Stimulated activated CD4-positive, alpha-beta T cell treated with anti-CD3 and anti-CD28 coated beads, Interleukin-12 subunit alpha, Interleukin-12 subunit beta, amount 100 ng/mL, for 48 hours (primary cell): Measurements from ENCODE around the gene PLA2G2F.
"Not testable (repeated sequence)": the region's sequence is repeated elsewhere in the genome, so short reads cannot be mapped to it uniquely, and the experiment has no call there.

Experiments used
- DNase-seq, 3 donors: peaks; one replicate each; pipeline ENCODE4 v3.0.0-alpha.2; 2020; ENCODE audit warnings: low read depth in 2 of 3, low spot score in 1 of 3

Gene PLA2G2F

DNA sequence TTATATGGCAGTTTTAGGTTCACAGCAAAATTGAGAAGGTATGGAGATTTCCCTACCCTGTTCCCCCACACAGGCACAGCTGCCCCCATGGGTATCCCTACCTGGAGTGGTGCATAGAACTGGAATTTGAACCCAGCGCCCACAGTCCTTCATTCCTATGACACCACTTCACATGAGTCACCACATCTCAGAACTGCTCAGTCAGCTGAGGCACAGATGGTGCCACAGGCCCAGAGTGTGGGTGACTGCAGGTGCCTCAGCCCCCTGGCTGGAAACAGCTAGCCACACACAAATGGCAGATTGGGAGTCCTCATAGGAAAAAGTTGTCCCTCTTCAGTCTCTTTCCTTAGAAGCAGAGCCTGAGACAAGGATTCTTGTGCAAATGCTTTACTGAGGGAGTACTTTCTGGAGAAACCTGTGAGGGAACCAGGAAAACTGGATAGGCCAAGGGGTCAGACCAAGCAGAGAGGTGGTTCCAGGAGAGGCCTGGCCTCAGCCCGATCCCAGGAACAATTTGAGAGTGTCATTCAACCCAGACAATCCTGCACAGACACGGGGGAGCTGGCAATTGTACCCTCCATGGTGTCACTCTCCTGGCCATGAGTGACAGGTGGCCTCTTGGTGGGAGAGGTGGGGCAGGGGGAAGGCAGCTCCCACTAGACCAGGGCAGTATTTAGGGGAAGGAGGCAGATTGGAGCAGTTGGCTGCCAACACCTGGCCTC is 26.7 kb upstream of the PLA2G2F start:
- no peak for DNase-seq

DNA sequence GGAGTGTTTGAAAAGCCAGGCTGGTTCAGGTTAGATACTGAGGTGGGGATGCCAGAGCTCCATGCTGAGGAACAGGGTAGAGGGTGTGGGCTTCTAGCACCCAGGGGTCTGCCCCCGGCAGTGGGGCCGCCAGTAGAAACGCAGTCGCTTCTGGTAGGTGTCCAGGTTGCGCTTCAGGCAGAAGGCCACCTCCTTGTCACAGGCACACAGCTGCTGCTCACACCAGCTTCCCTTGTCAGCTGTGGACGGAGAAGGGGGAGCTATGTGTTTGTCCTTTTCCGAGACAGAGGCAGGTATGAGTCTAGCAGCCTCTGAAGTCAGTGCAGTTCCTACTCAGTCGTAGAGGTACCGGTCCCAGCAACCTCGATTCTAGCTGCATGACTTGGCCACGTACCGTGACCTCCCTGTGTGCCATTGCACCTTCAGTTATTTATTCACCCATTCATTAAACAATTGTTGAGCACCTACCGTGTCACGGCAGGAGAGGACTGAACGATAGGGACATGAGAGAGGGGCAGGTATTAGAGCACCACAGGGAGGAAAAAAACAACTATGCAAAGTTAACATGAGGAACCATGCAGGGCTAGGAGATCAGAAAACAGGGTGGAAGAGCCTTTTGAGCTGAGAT is 25.0 kb upstream of the PLA2G2F start:
- DNase-seq, result no peak

- DNase-seq, result no peak
These were observed 23.6 kb upstream of the PLA2G2F start for GRCh38 chr1:20115479-20115878.

DNA sequence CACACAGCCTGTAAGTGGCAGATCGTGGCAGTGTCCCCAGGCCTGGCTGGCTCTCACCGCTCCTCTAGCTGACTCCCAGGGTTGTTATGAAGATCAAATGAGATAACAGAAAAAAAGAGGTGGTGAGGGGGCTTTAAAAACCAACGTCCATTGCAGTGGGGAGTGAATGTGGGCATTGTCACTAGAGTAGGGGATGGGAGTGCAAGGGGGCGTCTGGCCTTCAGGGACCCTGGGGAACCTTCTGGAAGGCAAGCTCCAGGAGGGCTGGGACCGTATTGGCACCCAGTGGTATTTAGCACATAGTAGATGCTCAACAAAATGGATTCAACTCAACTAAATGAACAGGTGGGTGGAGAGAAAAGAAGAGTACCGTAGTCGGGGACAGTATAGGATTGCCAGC is 23.2 kb upstream of the PLA2G2F start:
- DNase-seq, result no peak

DNA sequence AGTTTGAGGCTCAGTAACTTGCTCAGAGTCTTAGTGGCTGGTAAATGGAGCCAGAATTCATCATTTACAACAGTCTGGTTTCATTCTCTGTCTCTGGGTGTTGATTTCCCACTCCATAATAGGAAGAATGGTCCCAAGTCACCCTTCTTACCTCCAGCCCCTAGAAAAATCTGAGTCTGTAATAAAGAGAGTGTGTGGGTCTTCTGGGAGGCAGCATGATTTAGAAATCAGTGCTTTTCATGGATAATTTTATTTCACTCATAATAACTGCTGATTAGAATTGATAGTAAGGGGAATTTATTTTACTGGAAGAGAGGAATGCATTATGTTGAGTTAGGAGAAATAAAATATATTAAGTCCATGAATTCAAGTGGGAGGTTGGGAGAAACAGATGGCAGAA is 21.9 kb upstream of the PLA2G2F start:
- DNase-seq, result no peak

- DNase-seq, result no peak
These were observed 19.8 kb upstream of the PLA2G2F start, which contains the start of gene PLA2G2D for GRCh38 chr1:20119347-20119746. PLA2G2D (minus strand) TSS chr1:20119536; CDS start chr1:20119498, 38 bp downstream.

DNA sequence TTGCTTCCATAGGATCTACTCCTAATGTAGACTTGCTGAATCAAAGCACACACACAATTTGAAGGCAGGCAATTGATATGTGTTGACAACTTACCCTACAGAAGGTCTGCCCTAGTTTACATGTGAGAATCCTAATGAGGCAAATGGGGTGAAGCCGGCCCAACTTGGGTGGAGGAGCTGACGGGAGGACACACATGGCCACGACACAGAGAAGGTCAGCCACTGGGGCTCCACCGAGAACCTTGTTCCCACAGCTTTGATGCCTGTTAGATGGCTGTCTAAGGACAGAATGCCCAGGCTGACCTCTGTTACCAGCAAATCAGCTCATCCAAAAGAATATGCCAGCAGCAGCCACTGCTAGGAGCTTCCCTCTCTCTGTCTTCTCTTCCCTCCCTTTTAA is 18.3 kb upstream of the PLA2G2F start:
- DNase-seq, result no peak

DNA sequence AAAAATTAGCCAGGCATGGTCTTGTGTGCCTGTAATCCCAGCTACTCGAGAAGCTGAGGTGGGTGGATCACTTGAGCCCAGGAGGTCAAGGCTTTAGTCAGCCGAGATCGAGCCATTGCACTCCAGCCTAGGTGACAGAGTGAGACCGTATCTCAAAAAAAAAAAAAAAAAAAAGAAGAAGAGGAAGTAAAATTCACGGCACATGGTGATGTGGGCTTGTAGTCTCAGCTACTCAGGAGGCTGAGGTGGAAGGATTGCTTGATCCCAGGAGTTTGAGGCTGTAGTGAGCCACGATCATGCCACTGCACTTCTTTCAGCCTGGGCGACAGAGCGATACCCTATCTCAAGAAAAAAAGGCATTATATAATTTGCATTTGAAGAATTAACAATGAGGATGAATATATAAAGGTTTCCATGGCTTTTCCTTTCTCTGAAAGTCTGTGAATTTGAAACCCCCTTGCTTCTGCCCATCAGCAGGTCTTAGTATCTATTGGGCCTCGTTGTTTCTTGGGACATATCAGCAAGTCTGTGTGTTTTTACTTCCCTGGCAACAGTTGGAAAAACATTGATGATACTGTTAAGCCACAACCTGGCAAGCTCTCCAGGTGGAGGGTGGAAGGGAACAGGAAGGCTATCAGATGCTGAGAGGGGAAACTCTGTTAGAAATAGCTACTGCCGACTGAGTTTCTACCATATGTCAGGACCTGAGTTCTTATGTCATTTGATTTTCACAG is 15.2 kb upstream of the PLA2G2F start:
- no peak for DNase-seq

DNA sequence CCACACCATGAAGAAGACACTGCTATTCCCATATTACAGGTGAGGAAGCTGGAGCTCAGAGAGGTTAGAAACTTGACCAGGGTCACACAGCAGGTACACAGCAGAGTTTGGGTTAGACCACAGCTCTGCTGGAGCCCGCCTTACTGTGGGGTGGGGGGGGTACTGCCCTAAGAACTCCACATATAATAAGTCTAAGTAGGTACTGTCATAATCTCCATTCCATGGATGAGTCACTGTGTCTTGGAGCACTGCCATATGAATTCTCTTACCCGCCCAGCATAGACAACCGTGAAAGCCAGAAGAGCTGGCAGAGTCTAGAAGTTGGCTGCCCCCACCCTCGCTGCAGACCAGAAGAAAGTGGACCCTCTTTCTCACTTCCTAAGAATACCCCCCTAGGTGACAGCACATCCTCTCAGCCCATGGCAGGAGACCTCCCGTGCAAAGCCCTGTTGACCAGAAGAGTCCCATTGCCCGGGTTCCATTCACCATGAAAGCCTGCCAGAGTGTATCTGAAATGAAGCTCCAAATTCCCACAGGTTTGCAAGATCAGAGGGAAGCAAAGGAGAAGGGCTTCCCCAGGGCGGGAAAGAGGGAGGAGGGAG is 14.6 kb upstream of the PLA2G2F start:
- no peak for DNase-seq

DNA sequence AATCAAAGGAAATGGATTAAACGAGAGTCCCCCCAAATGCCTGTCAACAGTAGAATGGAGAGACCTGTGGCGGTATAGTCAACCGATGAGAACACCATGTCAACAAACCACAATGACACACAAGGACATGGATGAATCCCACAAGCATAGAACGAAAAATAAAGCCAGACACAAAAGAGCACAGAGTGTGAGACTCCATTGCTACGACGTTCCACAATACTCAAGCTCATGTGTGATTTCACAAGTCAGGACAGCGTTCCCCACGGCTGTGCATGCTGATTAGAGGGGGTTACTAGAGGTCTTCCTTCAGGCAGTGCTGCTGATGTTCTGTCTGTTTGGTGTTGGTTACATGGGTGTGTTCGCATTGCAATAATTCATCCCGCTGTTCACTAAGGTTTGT is 14.0 kb upstream of the PLA2G2F start:
- no peak for DNase-seq

- DNase-seq, result no peak
These were observed 12.9 kb upstream of the PLA2G2F start for GRCh38 chr1:20126041-20126805.

DNA sequence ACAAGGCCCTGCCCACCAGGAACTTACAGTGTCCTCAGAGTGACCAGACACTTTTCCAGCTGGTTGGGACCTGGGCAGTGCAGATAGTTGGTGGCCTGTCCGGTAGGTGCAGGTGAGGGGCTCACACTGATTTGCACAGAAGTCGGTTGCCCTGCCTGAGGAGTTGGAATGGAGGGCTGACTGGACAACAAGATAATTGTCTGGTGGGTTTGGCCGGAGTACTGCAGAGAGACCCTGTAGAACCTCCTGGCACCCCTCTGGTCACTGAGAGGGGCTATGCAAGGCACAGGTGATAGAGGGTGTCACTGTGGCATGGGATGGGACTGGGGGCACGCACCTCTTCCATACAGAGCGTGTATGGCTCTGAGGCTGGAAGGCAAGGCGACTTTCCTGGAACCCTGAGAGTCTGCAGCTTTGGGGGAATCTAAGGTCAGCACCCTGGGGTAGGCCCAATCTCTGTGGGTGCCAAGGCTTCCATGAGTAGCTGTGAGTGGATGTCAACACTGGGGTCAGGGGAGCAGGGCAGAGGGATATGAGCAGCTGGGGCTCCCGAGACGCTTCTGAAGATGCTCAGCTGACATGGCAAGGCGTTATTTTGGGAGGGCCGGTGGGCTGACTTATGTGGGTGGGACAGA is 12.2 kb upstream of the PLA2G2F start:
- no peak for DNase-seq

DNA sequence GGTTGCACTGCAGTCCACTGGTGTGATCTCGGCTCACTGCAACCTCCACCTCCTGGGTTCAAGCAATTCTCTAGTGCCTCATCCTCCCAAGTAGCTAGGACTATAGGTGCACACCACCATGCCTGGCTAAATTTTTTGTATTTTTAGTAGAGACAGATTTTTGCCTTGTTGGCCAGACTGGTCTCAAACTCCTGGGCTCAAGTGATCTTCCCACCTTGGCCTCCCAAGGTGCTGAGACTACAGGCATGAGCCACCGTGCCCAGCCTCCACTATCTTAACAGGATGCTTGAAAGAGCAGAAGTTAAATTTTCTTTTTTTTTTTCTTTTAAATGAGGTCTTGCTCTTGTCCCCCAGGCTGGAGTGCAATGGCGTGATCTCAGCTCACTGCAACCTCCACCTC is 8.6 kb upstream of the PLA2G2F start:
- not testable (repeated sequence) for DNase-seq

GRCh38 chr1:20134995-20135394 is 4.1 kb upstream of the PLA2G2F start:
- no peak for DNase-seq

DNA sequence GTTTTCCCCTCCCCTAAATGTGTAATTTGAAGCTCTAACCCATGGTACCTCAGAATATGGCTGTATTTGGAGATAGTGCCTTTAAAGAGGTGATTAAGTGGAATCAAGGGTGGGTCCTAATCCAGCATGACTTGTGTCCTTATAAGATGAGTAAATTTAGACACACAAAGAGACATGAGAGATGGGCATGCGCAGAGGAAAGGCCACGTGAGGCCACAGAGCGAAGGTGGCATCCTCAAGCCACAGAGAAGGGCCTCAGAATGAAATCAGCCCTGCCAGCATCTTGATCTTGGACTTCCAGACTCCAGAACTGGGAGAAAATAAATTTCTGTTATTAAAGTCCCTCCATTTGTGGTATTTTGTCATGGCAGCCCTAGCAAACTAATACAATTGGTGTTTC is 2.9 kb upstream of the PLA2G2F start:
- no peak for DNase-seq

DNA sequence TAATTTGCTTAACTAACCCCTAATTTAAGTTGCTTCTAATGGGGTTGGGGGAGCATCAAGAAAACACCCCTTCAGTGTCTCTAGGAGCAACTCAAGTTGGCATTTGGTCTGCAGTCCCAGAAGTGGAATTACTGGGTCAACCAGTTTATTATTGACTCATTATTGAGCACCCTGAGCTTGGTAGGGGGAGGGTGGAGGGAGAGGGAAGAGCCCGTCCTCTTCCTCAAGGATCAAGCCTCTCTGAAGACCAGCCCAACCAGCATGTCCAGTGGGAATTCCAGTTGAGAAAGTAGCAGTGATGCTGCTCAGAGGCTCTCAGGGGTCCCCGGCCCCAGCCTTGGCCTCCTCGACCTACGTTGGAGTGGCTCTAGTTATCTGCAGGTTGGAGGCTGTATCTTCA is 2.1 kb upstream of the PLA2G2F start:
- no peak for DNase-seq

- DNase-seq, result no peak
These were observed 1.5 kb upstream of the PLA2G2F start for GRCh38 chr1:20137604-20138003.

DNA sequence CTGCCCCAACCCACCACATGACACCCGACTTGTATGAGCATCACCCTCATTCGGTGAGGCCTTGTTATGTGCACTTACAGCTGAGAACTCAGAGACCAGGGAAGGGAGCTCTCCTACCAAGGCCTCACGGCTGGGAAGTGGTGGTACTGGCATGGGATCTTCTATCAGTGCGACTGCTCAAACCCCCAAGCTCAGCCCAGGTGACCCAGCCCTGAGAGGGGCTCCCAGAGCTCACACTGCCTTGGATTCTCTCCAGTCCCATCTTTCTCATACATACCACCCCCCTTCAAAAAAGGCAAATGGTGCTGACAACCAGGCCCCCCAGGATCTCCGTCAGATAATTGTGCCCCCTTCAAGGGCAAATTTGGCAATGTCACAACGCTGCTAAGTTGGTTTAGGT is 777 bp upstream of the PLA2G2F start:
- DNase-seq, result no peak

DNA sequence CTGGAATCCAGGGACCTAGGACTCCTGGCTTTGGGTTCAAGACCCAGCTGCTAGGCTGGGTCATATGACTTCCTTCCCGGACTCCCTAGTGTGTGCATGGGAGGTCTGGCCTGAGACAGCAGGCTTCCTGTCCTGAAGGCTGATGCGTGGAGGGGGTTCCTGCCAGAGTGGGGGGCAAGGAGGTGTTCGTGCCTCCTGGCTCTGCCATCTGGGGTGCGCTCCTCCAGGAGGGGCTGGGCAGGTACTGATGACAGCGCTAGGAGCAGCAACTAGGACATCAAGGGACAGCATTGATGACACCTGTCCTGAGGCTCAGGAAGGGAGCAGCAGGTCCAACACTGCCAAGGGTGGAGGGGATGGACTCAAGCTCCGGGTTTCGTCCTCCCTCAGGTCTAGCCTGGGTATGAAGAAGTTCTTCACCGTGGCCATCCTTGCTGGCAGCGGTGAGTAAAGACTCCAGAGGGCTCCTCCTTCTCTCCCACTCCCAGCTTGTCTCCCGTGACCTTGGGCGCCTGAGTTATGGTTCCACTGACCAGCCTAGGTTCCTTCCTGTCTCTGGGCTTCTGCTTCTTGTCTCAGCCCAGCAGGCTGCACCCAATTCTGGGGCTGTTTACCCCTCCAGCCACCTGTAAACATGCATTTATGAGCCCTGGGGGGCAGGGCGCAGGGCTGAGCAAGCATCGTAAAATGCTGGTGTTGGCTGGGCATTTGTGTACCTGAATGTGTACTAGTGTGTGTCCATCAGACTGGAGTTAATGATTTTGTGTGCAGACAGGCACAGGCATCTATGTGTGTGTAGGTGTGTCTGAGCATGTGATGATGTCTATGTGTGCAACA is 871 bp downstream of the PLA2G2F start:
- DNase-seq, result no peak

GRCh38 chr1:20141001-20141400 is 1.9 kb downstream of the PLA2G2F start:
- DNase-seq, result no peak
